Pancreas (tissue), 10 donors: ENCODE results near the gene SCPEP1. TPM values are rescaled to one million over a fixed set of nuclear protein-coding genes. Genes with fewer than 3 reads are reported as not detected.

Experiments used
- ATAC-seq, 4 donors: fragments of 200-7000 bp; cut with Tn5 transposase; one replicate each; pipeline versions ENCODE4 v1.8.0 to v1.9.1; 2020; ENCODE audit warnings: mild to moderate bottlenecking in 4 of 4, moderate library complexity in 4 of 4
- DNase-seq, 6 donors: peaks; one replicate each; pipeline ENCODE4 v3.0.0-alpha.2; 2020
- FAIRE-seq: peaks from 2 replicates; lab custom pipeline; 2012; peaks lifted over from hg19 to GRCh38; lab: Jason Lieb, UNC
- H3K27ac ChIP-seq, 4 donors: fragments of 200-600 bp; sonication (generic); 1 replicate in 3 of 4; 2 replicates in 1 of 4; pipeline versions ENCODE4 v1.5.0 to v1.8.0; 2020
- H3K27me3 ChIP-seq, 4 donors: fragments of 200-600 bp; one replicate each; pipeline ENCODE4 v1.8.0; 2021
- H3K36me3 ChIP-seq, 3 donors: fragments of 200-600 bp; sonication (generic) in 1 of 3; one replicate each; pipeline versions ENCODE4 v1.5.0 to v1.8.0; 2020 to 2021
- H3K4me1 ChIP-seq, 3 donors: fragments of 200-600 bp; one replicate each; pipeline ENCODE4 v1.8.0; 2021
- H3K4me3 ChIP-seq, 4 donors: fragments of 200-600 bp; sonication (generic) in 2 of 4; one replicate each; pipeline versions ENCODE4 v1.5.0 to v1.8.0; 2020 to 2021
- H3K9me3 ChIP-seq, 4 donors: fragments of 200-600 bp; one replicate each; pipeline ENCODE4 v1.8.0; 2021
- CTCF ChIP-seq, 4 donors: fragments of 200-600 bp; sonication (generic) in 3 of 4; IDR thresholded peaks; one replicate each; pipeline versions ENCODE4 v1.5.0 to v1.8.0; 2021; ENCODE audit warnings: antibody characterized with exemption in 4 of 4
- WGBS, 2 donors: extraction: QIAGEN DNeasy Blood & Tissue Kit; methylation state at CpG; one replicate each; pipeline ENCODE4 v1.1.7; 2013; 5-methylcytosine and 5-hydroxymethylcytosine counted together
- intact Hi-C, 3 donors: fragments of 100-400 bp; cut with DNase I; formaldehyde crosslinking; loops; one replicate each; pipeline versions ENCODE4 v1.11.1 to v1.14.2; 2022
- polyA plus RNA-seq, 2 donors: library from polyadenylated mRNA; stranded (reverse); fragments of 200-250 nt; gene quantifications; one replicate each; pipeline ENCODE4 v1.2.3, GENCODE V29; 2013
- total RNA-seq, 6 donors: library from RNA; stranded (reverse); fragmentation: NEBNext Ultra II Directional in 4 of 6; extraction: Animal tissue kit (Norgen Biotek cat#: 25700) in 4 of 6; gene quantifications; one replicate each; pipeline versions ENCODE4 v1.2.1 to v1.2.4, GENCODE V29; 2021 to 2023
- donor health status: healthy with polysubstance abuse.
- donor health status: DM: no; HTN: no; CAD: no; lungs with moderate emphysema.
- donor health status: DM: no; HTN: no; CAD: no.
- donor health status: control.
- donor health status: control.
- donor health status: Bipolar disorder and iron deficiency.
- donor health status: DM: yes; HTN: yes; CAD: no.
- donor health status: DM: no; HTN: no; CAD: no.
- donor health status: DM: no; HTN: no; CAD: no.
- donor health status: DM: yes; HTN: yes; CAD: no.

SCPEP1 gene
- total and polyA plus RNA-seq, 8 donors = 6.6 to 37.2 (median 16.3) TPM

DNA sequence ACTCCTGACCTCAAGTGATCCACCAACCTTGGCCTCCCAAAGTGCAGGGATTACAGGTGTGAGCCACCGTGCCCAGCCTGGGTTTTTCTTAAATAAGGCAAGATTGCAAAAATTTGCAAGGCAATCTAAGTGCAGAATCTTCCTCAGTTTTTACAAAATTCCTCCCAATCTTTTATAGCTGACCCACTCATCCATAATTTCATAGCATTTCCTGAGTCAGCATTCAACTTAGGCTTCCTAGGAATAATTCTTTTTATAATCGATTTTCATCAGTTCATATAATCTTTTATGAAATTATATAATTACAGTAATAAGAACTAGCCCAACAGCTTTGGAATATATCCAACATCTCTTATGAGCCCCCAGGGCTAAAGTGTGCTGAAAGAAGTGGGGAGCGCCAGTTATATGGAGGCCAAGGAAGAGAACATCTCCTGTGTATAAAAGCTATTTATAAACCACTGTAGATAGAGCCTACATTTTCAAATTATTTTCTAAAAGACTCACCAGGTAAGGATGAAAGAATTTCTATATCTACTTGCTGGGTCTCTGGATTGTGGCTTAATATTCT, 31.9 kb upstream of the SCPEP1 start:
- Histone ChIP-seq H3K36me3 (peaks cover 0 to 57% (median 11%) of the 10 kb centered on the region in 3 donors), H3K27me3 (no peaks in the 10 kb centered on the region), H3K4me3 (no peak overlapping the region), H3K4me1 (no peaks in the 10 kb centered on the region), H3K27ac (no peak overlapping the region), H3K9me3 (no peaks in the 10 kb centered on the region)
- FAIRE-seq = no peak
- no peak for TF ChIP-seq CTCF (IDR thresholded peaks at IDR 0.05)
- ATAC-seq = no peak
- WGBS, 2 donors = 90 to 97% methylated on average over 3 of the region's 3 CpGs
- intact Hi-C loops = no loop called here
- no peak for DNase-seq

GRCh38 chr17:56947741-56948140, 30.2 kb upstream of the SCPEP1 start:
- no peak for ATAC-seq
- intact Hi-C loops = no loop called here
- no peak overlapping the region for H3K27ac ChIP-seq
- no peak for FAIRE-seq
- WGBS, 2 donors = 54 to 56% methylated on average over 1 of the region's 1 CpG
- H3K4me1 ChIP-seq = no peaks in the 10 kb centered on the region
- DNase-seq = no peak
- H3K4me3 ChIP-seq = no peak overlapping the region
- H3K36me3 ChIP-seq = peaks cover 0 to 49% (median 11%) of the 10 kb centered on the region in 3 donors
- no peak for TF ChIP-seq CTCF (IDR thresholded peaks at IDR 0.05)
- H3K9me3 ChIP-seq = no peaks in the 10 kb centered on the region
- no peaks in the 10 kb centered on the region for H3K27me3 ChIP-seq

DNA sequence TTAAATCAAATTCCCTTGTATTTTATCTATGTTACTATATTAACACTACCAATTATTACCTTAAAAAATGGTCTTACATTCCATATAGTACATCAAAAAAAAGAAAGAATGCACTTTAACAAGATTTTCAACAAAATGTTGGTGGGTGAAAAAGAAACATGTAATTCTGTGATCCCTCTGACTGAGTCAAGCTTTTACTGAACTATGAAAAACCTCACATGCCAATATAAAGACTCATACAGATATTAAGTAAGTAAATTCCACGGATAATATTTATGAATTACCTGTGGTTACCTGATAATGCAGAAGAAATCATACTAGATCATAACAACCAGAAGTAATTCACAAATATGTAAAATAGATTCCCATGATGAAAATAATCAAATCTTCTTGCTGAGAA, 29.4 kb upstream of the SCPEP1 start:
- intact Hi-C loops = no loop called here
- ATAC-seq = no peak
- no peak for FAIRE-seq
- no peak for TF ChIP-seq CTCF (IDR thresholded peaks at IDR 0.05)
- H3K27me3 ChIP-seq = no peaks in the 10 kb centered on the region
- H3K27ac ChIP-seq = no peak overlapping the region
- no peak for DNase-seq
- H3K4me1 ChIP-seq = no peaks in the 10 kb centered on the region
- no peak overlapping the region for H3K4me3 ChIP-seq
- WGBS, 2 donors = 89 to 97% methylated on average over 1 of the region's 1 CpG
- H3K36me3 ChIP-seq = peaks cover 0 to 42% (median 11%) of the 10 kb centered on the region in 3 donors
- no peaks in the 10 kb centered on the region for H3K9me3 ChIP-seq

GRCh38 chr17:56949595-56949994, 28.3 kb upstream of the SCPEP1 start:
- ATAC-seq (no peak), FAIRE-seq (no peak), DNase-seq (no peak)
- 76 to 78% methylated on average over 3 of the region's 3 CpGs for WGBS, 2 donors
- Histone ChIP-seq H3K27ac (no peak overlapping the region), H3K4me1 (no peaks in the 10 kb centered on the region), H3K4me3 (no peak overlapping the region), H3K36me3 (peaks cover 0 to 33% (median 7%) of the 10 kb centered on the region in 3 donors), H3K27me3 (no peaks in the 10 kb centered on the region), H3K9me3 (no peaks in the 10 kb centered on the region)
- no peak for TF ChIP-seq CTCF (IDR thresholded peaks at IDR 0.05)
- intact Hi-C loops = no loop called here

GRCh38 chr17:56956992-56957391, 20.9 kb upstream of the SCPEP1 start:
- no peaks in the 10 kb centered on the region for H3K9me3 ChIP-seq
- no peak overlapping the region for H3K4me3 ChIP-seq
- H3K27me3 ChIP-seq = no peaks in the 10 kb centered on the region
- no peaks in the 10 kb centered on the region for H3K36me3 ChIP-seq
- DNase-seq (no peak), ATAC-seq (no peak), FAIRE-seq (no peak)
- TF ChIP-seq CTCF (IDR thresholded peaks at IDR 0.05) = no peak
- H3K4me1 ChIP-seq = peaks cover 6 to 16% (median 12%) of the 10 kb centered on the region in 3 donors
- WGBS, 2 donors = 95 to 97% methylated on average over 5 of the region's 5 CpGs
- no peak overlapping the region for H3K27ac ChIP-seq
- intact Hi-C loops = no loop called here
